NCI-H446 (cell line): ENCODE results near the gene IL4I1.

Experiments used
- DNase-seq, 2 experiments: peaks; one replicate each; lab custom pipeline; 2025; lab: John Stamatoyannopoulos, UW

IL4I1 gene

DNA sequence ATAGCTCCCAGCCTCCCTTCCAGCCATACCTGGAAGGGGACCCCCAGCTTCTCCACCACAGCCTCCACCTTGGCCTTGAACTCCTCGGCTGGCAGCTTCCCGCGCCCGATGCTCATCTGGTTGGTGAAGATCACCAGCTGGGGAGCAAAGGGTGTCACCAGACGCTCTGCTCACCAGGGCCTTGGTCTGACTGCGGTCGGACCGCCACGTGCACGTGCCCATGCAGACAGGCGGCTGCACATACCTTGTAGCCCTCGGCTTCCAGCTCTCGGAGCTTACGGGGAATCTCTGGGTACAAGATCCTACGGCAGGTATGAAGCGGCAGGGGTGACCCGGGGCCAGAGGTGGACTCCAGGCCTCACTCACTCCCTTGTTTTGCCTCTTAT lies 32.8 kb downstream of the IL4I1 start:
- no peak for DNase-seq

DNA sequence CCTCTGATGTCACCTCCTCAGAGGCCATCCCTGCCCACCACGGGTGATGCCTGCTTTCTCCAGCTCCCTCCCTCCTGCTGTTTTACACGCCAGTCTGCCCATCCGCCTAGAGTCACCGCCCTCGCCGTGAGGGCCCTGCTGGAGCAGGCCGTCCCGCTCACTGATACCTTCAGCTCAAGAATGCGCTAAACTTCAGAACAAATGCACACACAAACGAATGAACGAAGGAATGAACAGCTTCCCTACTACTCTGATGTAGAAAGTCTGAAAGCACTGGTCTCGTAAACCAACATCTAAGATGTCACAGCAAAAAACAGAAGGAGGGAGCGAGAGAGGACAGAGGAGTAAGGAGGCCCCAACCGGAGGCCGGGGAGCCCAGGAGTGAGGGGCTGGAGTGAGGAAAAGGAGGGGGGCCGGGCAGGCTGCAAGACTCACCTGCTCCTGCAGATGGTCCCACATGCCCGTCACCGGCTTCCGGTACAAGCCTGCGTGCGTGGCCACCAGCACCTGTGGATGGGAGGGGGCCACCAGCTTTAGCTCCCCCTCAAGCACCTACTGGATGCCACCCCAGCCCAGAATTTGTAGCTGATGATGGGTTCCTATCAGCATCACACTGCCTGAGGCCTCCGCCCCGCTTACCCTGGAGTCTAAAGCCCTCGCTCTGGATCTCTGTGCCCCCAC lies 33.3 kb downstream of the IL4I1 start:
- DNase-seq = no peak

- no peak for DNase-seq
Observed at GRCh38 chr19:49862391-49863253, 34.1 kb downstream of the IL4I1 start.

DNA sequence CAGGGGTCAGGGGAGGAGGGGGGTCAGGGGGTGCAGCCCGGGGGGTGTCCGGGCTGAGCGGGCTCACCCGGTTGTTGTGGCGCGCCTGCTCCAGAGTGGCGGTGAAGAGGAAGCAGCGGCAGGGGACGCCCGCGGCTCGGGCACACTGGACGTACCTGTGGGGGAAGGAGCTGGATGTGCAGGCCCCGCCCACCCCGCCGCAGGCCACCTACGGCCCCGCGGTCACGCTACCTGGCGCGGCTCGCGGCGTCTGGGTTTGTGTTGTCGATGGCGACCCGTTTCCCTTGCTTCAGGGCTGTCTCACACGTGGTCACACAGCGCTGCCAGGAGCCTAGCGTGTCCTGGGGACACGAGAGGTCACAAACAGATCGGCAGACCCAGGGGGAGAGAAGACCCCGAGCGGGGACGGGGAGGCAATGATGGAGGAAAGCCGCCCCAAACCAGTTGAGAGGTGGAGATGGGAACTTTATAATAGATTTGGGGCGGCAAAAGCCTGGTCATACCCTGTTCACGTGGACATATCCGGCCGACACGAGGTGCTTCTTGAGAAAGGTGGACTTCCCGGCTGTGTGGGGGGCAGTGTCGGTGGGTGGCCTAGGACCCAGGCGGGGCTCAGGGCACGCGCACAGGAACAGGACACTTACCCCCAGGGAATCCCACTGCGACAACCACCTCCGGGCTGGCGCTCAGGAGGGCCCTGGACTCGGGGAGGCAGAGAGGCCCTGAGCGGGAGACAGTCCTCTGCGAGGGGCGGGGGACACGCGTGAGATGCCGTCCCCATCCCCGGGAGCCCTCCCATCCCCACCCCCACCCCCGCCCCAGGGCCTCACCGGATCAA lies 34.9 kb downstream of the IL4I1 start:
- DNase-seq = no peak

DNA sequence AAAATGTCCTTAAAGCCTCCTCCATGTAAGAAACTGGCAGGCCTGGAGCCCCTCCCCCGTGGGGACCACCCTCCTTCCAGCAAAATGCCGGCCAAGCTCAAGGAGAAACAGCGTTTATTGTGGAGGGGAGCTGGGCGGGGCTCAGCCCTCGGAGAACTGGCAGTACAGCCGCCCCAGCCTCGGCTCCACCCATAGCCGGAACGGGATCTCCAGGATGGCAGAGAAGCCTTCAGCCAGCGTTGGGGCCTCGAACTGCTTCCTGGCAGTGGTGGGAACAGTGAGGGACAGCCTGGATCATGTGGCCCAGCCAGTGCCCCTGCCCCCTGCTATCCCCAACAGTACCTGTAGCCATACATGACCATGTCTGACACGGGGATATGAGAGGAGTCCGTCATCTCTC lies 35.6 kb downstream of the IL4I1 start:
- no peak for DNase-seq

GRCh38 chr19:49860336-49861102 lies 36.2 kb downstream of the IL4I1 start:
- DNase-seq = no peak

GRCh38 chr19:49859682-49860335 lies 36.9 kb downstream of the IL4I1 start:
- DNase-seq = no peak

DNA sequence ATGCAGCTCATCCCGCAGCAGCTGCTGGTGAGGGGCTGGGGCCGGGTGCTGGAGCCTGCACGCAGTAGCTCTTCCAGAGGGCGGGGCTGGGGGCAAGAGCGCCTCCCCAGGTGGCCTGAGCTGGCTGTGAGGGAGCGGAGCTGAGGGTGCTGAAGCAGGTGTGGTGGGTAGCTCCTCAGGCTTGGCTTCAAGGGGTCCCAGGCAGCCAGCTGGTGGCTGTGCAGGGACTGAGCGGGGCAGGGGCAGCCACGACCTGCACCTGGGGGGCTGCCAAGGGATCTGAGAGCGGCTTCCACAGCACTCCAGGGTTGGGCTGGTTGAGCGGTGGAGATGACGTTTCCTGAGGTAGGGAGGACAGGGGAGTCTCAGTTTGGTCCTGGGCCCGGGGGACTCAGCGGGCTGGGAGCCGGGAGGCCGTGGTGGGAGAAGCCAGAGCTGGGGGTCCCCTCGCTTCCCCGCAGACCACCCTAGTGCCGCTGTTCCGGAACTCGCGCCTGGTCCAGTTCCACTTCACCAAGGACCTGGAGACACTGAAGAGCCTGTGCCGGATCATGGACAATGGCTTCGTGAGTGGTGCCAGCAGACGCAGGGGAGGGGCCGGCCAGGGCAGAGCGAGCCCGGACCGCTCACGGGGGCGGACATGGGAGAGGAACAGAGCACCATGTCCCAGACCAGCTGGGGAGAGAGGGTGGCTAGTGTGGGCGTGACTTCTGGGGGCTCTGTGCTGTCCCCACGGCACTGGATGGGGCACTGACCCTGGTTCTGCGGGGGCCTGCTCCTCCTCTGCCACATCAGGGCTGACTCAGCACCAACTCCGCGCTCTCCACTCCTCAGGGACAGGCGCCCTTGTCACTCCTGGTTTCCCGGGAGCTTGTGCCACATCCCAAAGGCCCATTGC lies 38.4 kb downstream of the IL4I1 start:
- DNase-seq = no peak

- no peak for DNase-seq
Observed at GRCh38 chr19:49857838-49858087, 38.9 kb downstream of the IL4I1 start.

DNA sequence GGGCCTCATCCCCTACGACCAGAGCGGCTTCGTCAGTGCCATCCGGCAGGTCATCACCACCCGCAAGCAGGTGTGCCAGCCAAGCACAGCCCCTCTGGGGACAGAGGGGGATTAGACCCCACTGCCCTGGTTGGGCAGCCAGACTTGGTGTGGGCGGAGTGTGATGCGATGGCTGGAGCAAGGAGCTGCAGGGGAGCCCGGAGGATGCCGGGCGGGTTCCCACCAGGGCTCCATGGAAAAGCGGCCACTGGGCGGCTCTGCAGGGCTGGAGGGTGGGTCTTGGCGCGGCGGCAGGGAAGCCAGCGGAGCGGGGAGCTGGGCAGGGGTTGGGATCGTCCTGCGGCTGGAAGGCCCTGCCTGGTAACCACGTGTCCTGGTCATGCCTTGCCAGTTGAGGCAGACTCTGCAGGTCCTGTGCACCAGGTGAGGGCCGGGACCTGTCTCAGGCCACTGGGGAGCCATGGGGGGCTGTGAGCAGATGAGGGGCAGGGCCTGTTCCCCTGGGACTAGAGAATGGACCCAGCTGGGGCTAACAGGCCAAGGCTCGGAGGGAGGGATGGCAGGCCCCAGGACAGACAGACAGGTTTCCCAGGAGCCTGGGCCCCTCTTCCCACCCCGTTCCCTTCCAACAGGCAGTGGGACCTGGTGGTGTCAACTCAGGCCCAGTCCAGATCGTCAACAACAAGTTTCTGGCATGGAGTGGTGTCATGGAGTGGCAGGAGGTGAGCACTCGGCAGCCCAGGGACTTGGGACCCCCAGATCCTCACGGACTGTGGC lies 39.4 kb downstream of the IL4I1 start:
- DNase-seq = no peak

DNA sequence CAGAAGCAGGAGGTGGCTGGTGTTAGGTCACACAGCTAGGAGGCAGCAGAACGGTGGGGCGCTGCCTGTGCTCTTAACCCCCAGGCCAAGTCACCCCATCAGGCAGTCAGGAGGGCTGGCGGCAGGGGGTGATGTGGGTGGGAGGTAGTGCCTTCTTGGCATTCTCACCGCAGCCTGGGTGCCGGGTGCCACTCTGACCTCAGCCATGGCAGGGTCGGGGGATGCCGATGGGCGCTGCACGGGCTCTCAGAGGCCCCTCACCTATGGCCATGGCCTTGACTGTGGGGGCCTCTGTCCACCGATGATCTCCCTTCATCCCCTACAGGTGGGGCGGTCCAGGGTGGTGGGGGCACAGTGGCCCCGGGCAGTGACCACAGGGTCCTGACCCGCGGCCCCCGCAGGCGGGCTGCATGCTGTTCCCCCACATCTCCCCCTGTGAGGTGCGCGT lies 40.1 kb downstream of the IL4I1 start:
- DNase-seq = no peak

- no peak for DNase-seq
Observed at GRCh38 chr19:49855676-49856573, 40.8 kb downstream of the IL4I1 start.

- no peak for DNase-seq
Observed at GRCh38 chr19:49855277-49855675, 41.4 kb downstream of the IL4I1 start.

DNA sequence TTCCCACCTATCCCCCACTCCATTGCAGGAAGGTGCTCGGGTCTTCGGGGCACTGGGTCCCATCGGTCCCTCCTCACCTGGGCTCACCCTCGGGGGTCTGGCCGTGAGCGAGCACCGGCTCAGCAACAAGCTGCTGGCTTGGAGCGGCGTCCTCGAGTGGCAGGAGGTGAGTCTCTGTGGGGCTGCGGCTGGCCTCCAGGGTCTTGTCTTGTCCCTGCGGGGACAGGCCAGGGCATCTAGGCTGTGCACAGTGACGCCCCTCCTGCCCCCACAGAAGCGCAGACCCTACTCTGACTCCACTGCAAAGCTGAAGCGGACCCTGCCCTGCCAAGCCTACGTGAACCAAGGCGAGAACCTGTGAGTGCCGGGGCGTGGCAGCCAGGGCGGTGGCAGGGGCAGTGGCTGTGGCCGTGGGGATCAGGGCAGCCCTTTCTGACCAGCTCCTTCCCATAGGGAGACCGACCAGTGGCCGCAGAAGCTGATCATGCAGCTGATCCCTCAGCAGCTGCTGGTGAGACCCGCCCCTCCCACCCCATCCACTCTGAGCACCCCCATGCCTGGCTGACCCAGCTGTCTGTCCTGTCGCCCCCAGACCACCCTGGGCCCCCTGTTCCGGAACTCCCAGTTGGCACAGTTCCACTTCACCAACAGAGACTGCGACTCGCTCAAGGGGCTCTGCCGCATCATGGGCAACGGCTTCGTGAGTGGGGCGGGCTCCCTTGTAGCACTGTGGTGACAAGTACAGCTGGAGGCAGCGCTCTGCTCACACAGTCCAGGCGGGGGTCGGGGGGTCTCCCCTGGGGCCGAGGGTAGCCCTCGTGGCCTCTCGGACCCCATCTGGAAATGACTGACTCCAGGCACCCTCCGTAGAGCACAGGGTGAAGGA lies 42.1 kb downstream of the IL4I1 start:
- DNase-seq = no peak

DNA sequence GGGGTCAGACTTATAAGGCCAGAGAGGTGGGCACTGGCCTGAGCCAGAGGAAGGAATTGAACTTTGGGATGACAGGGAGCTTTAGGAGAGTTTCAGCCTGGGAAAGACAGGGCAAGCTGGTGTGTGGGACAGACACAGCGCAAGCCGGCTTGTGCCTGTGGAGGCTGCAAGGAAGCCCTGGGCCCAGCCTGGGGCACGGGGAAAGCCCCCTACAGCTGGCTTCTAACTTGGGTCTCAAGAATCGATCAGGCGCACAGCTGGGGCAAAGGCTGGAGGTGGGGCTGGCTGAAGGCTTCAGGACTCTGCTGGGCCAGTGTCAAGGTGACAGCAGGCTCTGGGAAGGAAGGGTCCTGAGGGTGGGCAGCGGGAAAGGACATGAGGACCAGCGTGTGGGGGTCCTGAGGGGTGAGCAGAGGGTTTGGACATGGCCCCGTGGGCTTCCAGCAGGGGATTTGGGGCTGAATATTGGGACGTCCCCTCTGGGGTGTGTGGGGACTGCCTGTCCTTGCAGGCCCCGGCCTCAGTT lies 42.8 kb downstream of the IL4I1 start:
- DNase-seq = no peak

- no peak for DNase-seq
Observed at GRCh38 chr19:49852631-49853126, 44.0 kb downstream of the IL4I1 start.
